Activated CD4-positive, alpha-beta memory T cell treated with anti-CD3 and anti-CD28 coated beads, Interleukin-2, amount 10 ng/mL, durations not matched to agents 7 days and 5 days (primary cell): ENCODE data around the gene RSPH1. TPM values are rescaled to one million over a fixed set of nuclear protein-coding genes. Genes with fewer than 3 reads are reported as not detected.

Experiments
- CTCF ChIA-PET: fragments of 350-600 bp; sonication (Branson Sonifier 250); formaldehyde crosslinking; loops from one replicate; lab custom pipeline; 2021; ENCODE audit warnings: antibody characterized with exemption, inconsistent platforms; lab: Charles Lee
- POLR2A ChIA-PET: fragments of 350-600 bp; sonication (Branson Sonifier 250); formaldehyde crosslinking; loops from one replicate; lab custom pipeline; 2021; ENCODE audit warnings: antibody characterized with exemption; lab: Charles Lee
- DNase-seq: peaks from one replicate; pipeline ENCODE4 v3.0.0-alpha.2; 2020
- H3K27ac Mint-ChIP-seq: one replicate; pipeline ENCODE4 v1.8.0; 2021; ENCODE audit warnings: mild to moderate bottlenecking, mixed read lengths
- H3K27me3 Mint-ChIP-seq: one replicate; pipeline ENCODE4 v1.8.0; 2021; ENCODE audit warnings: mixed read lengths
- H3K36me3 Mint-ChIP-seq: one replicate; pipeline ENCODE4 v1.8.0; 2021; ENCODE audit warnings: low read depth, mixed read lengths
- H3K4me1 Mint-ChIP-seq: one replicate; pipeline ENCODE4 v1.8.0; 2021; ENCODE audit warnings: mixed read lengths
- H3K4me3 Mint-ChIP-seq: one replicate; pipeline ENCODE4 v1.8.0; 2021; ENCODE audit warnings: mild to moderate bottlenecking, mixed read lengths
- H3K9me3 Mint-ChIP-seq: one replicate; pipeline ENCODE4 v1.8.0; 2021; ENCODE audit warnings: mixed read lengths
- total RNA-seq, 2 experiments: library from RNA; stranded (reverse); gene quantifications; one replicate each; pipeline ENCODE4 v1.2.3, GENCODE V29; 2021

The RSPH1 gene
- total RNA-seq, 2 experiments from 2014 or later = not detected

DNA sequence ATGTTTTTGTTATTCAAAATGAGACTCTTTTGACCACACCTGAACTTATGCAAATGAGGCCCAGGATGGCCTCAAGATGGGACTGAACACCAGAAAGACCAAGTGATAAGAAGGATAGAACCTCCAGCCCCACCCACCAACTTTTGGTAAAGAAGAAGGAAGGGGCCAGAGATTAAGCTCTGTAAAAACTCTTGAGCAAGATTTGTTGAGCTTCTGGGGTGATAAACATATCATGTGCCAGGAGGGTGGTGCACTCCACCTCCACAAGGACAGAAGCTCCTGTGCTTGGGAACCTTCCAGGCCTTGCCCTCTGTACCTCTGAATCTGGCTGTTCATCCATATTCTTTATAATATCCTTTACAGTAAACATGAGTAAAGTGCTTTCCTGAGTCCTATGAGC is 5.3 kb downstream of the RSPH1 start:
- ChIA-PET POLR2A (no interaction called here), CTCF (no interaction called here)
- Mint-ChIP-seq H3K27me3 (peaks cover 56% of the 10 kb centered on the region), H3K4me1 (peaks cover 7% of the 10 kb centered on the region), H3K36me3 (peaks cover 4% of the 10 kb centered on the region), H3K27ac (no peak overlapping the region), H3K9me3 (peaks cover 2% of the 10 kb centered on the region), H3K4me3 (no peak overlapping the region)
- DNase-seq = no peak

DNA sequence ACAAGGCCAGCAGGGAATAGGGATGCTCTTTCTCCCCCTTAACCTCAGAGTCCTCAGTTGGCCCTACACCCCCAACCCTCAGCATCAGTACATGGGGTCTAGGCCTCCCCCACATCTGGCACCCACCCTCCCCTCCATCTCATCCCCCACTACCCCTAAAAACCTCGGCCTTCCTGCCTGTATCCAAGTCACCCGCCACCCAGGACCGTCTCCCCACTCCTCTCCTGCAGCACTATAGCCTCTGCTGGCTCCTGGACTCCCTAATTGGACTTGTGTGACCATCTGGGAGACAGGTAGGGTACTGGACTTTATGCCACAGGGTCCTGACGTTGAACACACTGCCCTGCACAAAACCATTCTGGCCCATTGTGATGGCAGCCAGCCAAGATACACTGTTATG is 6.0 kb downstream of the RSPH1 start:
- peaks cover 4% of the 10 kb centered on the region for H3K36me3 Mint-ChIP-seq
- H3K27ac Mint-ChIP-seq = no peak overlapping the region
- peaks cover 54% of the 10 kb centered on the region for H3K27me3 Mint-ChIP-seq
- ChIA-PET CTCF (no interaction called here), POLR2A (no interaction called here)
- H3K4me1 Mint-ChIP-seq = peaks cover 3% of the 10 kb centered on the region
- H3K4me3 Mint-ChIP-seq = no peak overlapping the region
- DNase-seq = no peak
- peaks cover 2% of the 10 kb centered on the region for H3K9me3 Mint-ChIP-seq

DNA sequence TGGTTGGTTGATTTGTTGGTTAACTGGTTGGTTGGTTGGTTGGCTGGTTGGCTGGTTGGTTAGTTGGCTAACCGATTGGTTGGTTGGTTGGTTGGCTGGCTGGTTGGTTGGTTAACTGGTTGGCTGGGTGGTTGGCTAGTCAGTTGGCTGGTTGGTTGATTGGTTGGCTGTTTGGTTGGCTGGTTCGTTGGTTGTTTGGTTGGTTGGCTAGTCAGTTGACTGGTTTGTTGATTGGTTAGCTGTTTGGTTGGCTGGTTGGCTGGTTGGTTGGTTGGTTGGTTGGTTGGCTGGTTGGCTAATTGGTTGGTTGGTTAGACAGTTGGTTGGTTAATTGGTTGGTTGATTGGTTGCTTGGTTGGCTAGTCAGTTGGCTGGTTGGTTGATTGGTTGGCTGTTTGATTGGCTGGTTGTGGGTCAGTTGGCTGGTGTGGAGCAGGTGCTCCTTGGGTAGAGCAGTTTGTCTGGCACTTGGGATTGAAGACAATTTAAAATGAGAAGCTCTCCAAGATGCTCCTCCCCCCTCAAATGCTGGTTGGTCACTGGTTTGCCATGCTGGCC is 6.9 kb downstream of the RSPH1 start:
- no peak overlapping the region for H3K27ac Mint-ChIP-seq
- H3K36me3 Mint-ChIP-seq = peaks cover 4% of the 10 kb centered on the region
- peaks cover 3% of the 10 kb centered on the region for H3K4me1 Mint-ChIP-seq
- H3K4me3 Mint-ChIP-seq = no peak overlapping the region
- ChIA-PET POLR2A (no interaction called here), CTCF (no interaction called here)
- peaks cover 56% of the 10 kb centered on the region for H3K27me3 Mint-ChIP-seq
- H3K9me3 Mint-ChIP-seq = peaks cover 2% of the 10 kb centered on the region
- DNase-seq = no peak

DNA sequence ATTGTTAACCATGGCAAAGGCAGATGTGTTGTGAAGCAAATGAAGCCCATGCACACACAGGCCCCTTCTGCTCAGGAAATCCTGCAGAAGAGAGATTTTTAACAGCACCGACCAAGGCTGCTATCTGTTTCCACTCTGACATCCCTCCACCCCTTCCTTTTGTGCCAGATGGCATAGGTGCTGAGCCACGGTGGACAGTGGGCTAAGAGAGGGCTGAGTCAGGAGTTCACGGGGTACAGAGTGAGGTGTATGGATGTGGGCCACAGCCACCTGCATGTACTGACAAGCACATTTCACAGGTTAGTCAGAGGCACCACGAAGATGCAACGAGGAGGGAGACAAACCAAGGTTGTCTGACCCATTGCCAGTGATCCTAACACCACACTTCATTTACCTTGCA is 9.5 kb downstream of the RSPH1 start:
- no peaks in the 10 kb centered on the region for H3K4me1 Mint-ChIP-seq

DNA sequence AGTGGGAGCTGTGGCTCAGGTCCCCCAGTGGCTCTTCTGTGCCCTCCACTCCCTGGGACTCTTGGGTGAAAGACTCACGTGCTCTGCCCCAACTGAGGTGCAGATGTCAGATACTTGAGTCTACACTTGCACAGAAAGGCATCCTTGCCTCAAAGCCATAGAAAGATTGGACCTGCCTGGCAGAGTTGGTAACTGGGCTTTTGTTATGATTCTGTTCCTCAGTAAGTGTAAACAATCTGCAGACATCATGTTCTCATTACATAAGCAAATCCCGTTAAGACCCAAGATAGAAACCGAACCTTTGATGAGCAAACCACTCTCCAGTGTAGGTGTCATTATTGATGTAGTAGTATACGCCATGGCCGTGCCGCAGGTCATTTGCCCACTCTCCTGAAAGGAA is 10.0 kb downstream of the RSPH1 start:
- H3K4me1 Mint-ChIP-seq = no peaks in the 10 kb centered on the region
- CTCF ChIA-PET = no interaction called here
- H3K9me3 Mint-ChIP-seq = peaks cover 2% of the 10 kb centered on the region

More for the DNA sequence above, 9.5 kb downstream of the RSPH1 start:
- ChIA-PET POLR2A (no interaction called here), CTCF (no interaction called here)
- Mint-ChIP-seq H3K4me3 (no peak overlapping the region), H3K27ac (no peak overlapping the region), H3K9me3 (peaks cover 2% of the 10 kb centered on the region), H3K36me3 (peaks cover 4% of the 10 kb centered on the region), H3K27me3 (peaks cover 53% of the 10 kb centered on the region)
- no peak for DNase-seq

DNA sequence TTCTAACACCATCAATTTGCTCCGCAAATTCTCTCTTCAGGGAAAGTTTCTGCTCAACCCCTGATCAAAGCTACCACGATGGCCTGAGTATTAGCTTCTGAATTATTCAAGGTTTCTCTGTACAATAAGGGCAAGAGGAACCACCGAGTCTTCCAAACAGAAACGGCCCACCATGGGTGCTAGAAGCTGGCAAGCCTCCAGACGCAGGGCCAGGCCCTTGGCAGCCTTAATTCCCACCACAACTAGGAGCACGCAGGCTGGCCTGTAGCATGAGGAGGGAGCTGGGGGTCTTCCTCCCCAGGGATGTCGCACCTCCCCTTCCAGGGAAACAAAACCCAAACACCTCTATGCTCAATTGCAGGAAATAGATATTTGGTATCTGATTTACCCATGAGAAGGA is 11.1 kb downstream of the RSPH1 start:
- CTCF ChIA-PET = no interaction called here
- POLR2A ChIA-PET = no interaction called here
- Mint-ChIP-seq H3K27me3 (peaks cover 54% of the 10 kb centered on the region), H3K9me3 (peaks cover 2% of the 10 kb centered on the region), H3K27ac (no peak overlapping the region), H3K4me3 (no peak overlapping the region), H3K4me1 (no peaks in the 10 kb centered on the region), H3K36me3 (peaks cover 4% of the 10 kb centered on the region)
- DNase-seq = no peak

More for the DNA sequence above, 10.0 kb downstream of the RSPH1 start:
- DNase-seq = no peak
- POLR2A ChIA-PET = no interaction called here
- H3K4me3 Mint-ChIP-seq = no peak overlapping the region
- peaks cover 56% of the 10 kb centered on the region for H3K27me3 Mint-ChIP-seq
- H3K36me3 Mint-ChIP-seq = peaks cover 4% of the 10 kb centered on the region
- no peak overlapping the region for H3K27ac Mint-ChIP-seq

DNA sequence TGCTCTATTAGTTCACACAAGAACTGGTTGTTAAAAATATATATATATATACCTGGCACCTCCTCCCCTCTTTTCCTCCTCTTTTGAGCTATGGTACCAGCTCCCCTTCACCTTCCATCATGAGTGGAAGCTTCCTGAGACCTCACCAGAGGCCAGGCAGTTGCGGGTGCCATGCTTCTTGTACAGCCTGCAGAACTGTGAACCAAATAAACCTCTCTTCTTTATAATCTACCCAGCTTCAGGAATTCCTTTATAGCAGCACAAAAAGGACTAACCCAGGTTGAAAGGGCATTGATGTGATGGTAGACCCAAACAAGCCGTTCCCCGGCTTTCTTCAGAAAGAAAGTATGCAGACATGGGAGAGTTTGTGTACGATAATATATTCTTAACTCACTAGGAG is 14.9 kb downstream of the RSPH1 start:
- H3K4me1 Mint-ChIP-seq = no peaks in the 10 kb centered on the region
- H3K27me3 Mint-ChIP-seq = peaks cover 28% of the 10 kb centered on the region
- no peaks in the 10 kb centered on the region for H3K9me3 Mint-ChIP-seq
- H3K4me3 Mint-ChIP-seq = no peak overlapping the region
- POLR2A ChIA-PET = no interaction called here
- no peaks in the 10 kb centered on the region for H3K36me3 Mint-ChIP-seq
- CTCF ChIA-PET = no interaction called here
- no peak overlapping the region for H3K27ac Mint-ChIP-seq
- no peak for DNase-seq

DNA sequence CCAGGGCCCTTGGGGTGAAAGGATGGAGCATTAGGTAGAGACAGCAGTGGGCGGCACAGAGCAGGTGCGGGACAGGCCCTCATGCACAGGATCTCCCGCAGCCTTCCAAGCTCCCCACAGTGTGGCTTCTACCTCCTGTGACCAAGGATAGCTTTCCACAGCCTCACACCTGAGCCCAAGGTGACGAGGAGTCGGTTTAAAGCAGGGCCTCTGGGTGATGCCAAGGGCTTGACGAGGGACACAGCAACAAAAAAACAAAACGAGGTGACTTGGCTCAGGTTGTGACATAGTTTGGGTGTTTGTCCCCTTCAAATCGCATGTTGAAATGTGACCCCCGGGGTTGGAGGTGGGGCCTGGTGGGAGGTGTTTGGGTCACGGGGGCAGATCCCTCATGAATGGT is 15.3 kb downstream of the RSPH1 start:
- no peaks in the 10 kb centered on the region for H3K9me3 Mint-ChIP-seq
- POLR2A ChIA-PET = no interaction called here
- H3K4me3 Mint-ChIP-seq = no peak overlapping the region
- peaks cover 25% of the 10 kb centered on the region for H3K27me3 Mint-ChIP-seq
- CTCF ChIA-PET = no interaction called here
- DNase-seq = no peak
- no peaks in the 10 kb centered on the region for H3K4me1 Mint-ChIP-seq
- no peaks in the 10 kb centered on the region for H3K36me3 Mint-ChIP-seq
- H3K27ac Mint-ChIP-seq = no peak overlapping the region

DNA sequence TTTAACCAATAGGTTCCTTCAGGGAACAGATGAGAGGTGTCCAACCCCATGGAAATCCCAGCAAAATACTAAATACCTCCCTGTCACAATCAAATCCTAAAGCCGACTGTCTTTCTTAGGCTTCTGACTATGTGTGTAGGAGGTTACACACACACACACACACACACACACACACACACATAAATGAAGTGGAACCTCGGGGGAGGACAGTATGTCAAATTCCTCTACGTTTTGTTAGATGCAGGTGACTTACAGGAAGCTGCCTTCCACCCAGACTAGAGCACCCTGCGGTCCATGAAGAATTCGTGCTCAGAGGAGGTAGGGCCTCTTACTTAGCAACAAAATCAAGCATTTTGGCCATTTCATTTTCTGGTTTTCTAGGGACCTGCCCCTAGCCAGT is 16.4 kb downstream of the RSPH1 start:
- Mint-ChIP-seq H3K27me3 (peaks cover 20% of the 10 kb centered on the region), H3K27ac (no peak overlapping the region), H3K36me3 (no peaks in the 10 kb centered on the region), H3K4me3 (no peak overlapping the region), H3K9me3 (no peaks in the 10 kb centered on the region), H3K4me1 (no peaks in the 10 kb centered on the region)
- no peak for DNase-seq
- POLR2A ChIA-PET = no interaction called here
- CTCF ChIA-PET = no interaction called here

DNA sequence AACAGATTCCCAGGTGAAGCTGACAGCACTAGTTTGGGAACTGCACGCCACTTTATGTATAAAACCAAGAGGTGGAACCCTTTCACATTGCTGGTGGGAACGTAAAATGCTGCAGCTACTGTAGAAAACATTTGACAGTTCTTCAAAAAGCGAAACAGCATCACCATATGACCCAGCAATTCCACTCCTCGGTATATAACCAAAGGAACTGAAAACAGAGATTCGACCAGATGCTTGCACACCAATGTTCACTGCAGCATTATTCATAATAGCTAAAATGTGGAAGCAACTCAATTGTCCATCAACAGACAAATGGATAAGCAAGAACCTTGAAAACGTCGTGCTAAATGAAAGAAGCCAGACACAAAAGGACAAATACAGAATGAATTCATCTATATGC is 17.5 kb downstream of the RSPH1 start:
- no peak overlapping the region for H3K27ac Mint-ChIP-seq
- H3K4me3 Mint-ChIP-seq = no peak overlapping the region
- CTCF ChIA-PET = no interaction called here
- no peaks in the 10 kb centered on the region for H3K36me3 Mint-ChIP-seq
- no peaks in the 10 kb centered on the region for H3K9me3 Mint-ChIP-seq
- DNase-seq = no peak
- no peaks in the 10 kb centered on the region for H3K4me1 Mint-ChIP-seq
- peaks cover 20% of the 10 kb centered on the region for H3K27me3 Mint-ChIP-seq
- POLR2A ChIA-PET = interaction anchor here (1.3 kb wide), 1 partner anchor 74 kb away, joined by 3 read pairs; no protein-coding TSS in a partner anchor

DNA sequence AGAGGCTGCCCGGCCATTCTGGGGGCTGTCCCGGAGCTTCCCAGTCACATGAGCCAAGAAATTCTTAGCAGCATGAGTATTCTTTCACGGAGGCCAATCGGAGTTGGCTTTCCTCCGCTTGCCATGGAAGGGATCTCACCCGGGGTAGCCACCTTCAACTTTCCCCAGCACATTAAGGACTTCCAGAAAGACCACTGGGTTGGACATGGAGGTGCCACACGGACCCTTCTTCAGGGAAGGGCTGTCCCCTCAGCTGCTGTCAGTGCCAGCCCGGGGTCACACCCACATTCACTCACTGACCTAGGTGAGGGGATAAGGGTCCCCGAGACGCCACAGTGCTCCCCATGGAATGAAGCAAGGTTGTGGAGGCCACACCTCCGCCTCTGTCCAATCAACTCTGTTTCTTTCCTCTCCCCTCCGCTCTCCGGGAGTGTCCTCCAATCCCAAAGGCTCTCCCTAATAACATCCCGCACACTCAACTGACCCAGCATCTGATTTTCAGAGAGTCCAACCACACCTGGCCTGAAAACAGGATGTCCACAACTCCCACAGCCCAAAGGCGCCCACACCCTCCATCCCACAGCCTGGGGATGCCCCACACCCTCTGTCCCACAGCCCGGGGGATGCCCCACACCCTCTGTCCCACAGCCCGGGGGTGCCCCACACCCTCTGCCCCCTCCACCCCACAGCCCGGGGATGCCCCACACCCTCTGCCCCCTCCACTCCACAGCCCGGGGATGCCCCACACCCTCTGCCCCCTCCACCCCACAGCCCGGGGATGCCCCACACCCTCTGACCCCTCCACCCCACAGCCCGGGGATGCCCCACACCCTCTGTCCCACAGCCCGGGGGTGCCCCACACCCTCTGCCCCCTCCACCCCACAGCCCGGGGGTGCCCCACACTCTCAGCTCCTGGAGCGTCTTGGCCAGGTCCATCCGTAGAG is 19.4 kb downstream of the RSPH1 start:
- no peak for DNase-seq
- no peak overlapping the region for H3K4me3 Mint-ChIP-seq
- ChIA-PET POLR2A (no interaction called here), CTCF (no interaction called here)
- H3K36me3 Mint-ChIP-seq = no peaks in the 10 kb centered on the region
- no peak overlapping the region for H3K27ac Mint-ChIP-seq
- no peaks in the 10 kb centered on the region for H3K4me1 Mint-ChIP-seq
- H3K9me3 Mint-ChIP-seq = no peaks in the 10 kb centered on the region
- H3K27me3 Mint-ChIP-seq = peaks cover 14% of the 10 kb centered on the region

DNA sequence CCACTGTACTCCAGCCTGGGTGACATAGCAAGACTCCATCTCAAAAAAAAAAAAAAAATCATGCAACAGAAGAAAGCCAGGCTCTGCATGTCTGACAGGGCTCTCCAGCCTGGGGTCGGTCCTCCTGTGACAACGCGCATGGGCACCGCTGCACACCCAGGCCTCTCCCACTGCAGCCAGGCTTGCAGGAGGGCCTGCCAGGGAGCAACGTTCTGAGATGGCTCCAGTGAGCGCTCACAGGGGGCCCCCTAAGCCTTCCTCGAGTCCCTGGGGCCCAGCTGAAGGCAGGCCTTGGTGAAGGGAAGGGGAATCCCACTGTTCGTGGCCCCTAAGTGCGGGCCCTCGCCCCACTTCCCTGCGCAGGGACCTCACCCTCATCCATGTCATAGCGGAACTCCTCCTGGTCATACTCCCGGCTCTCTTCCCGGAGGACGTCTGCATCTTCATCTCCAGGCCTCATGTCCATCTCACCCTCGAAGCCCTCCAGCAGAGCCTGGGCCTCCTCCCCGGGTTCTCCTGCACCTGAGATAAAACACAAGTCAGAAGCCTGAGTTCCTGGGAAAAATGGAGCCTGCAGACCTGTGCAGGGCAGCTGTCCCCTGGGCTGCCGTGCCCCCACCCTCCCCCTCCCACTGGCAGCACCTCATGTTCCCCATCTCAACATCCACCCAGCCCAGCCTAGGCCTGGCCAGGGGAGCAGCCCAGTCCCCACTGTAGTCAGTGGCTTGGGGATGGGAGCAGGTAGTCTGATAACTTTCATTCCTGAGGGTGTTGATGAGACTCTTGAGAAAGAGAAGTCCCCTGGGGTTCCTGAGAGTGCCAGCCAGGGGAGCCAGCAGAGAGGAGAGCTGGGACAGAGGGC is 20.3 kb downstream of the RSPH1 start:
- Mint-ChIP-seq H3K27me3 (peaks cover 10% of the 10 kb centered on the region), H3K36me3 (no peaks in the 10 kb centered on the region), H3K4me1 (no peaks in the 10 kb centered on the region), H3K4me3 (no peak overlapping the region), H3K9me3 (no peaks in the 10 kb centered on the region), H3K27ac (no peak overlapping the region)
- DNase-seq = no peak
- ChIA-PET CTCF (no interaction called here), POLR2A (no interaction called here)

DNA sequence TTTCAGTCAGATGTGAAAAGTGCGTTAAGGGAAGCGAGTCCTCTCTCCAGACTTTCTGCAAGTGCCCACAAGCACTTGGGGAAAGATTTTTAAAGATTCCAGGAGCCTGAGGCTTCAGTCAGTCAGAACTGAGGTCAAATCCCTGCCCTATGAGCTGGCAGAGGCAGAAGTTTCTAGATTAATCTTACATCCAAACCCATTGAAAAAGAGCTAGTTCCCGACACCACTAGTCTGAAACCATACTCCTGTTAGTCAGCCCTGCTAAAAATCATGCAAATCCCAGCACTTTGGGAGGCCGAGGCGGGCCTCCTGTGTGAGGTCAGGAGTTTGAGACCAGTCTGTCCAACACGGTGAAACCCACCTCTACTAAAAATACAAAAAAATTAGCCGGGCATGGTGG is 21.0 kb downstream of the RSPH1 start:
- Mint-ChIP-seq H3K4me1 (no peaks in the 10 kb centered on the region), H3K27me3 (peaks cover 10% of the 10 kb centered on the region), H3K27ac (no peak overlapping the region), H3K4me3 (no peak overlapping the region), H3K36me3 (no peaks in the 10 kb centered on the region), H3K9me3 (no peaks in the 10 kb centered on the region)
- peak; percentile 6 for DNase-seq
- CTCF ChIA-PET = no interaction called here
- POLR2A ChIA-PET = no interaction called here
